ENCODE data around the gene ZC3H8.

Gene ZC3H8

DNA sequence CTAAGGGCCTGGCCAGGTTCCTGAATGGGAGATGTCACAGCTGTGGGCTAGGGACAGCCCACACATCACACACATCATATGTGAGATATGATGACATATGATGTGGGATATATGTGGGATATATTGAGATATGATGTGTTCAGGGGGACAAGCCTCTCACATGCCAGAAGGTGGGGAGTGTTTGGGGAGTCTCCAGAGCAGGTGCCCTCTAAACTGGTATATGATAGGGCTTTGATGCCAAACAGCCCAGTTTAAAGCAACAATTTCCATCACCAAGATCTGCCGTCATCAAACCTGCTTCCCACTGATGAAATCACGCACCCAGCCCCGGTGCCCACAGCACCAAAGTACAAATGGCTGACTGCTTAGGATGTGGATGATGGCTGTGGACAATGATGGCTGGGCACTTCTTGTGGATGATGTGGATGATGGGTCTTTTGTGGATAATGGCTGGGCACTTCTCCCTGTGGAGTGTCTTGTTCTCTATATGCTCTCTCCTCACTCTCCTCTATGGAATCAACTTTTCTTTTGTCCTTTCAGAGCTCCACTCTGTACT, 65.8 kb downstream of the ZC3H8 start:
- H2AFZ ChIP-seq (ENCODE audit: low read length), result no peak overlapping the region
- H3K9ac ChIP-seq (ENCODE audit: low read length), result no peak overlapping the region
- peaks cover 24% of the 10 kb centered on the region for H3K4me1 ChIP-seq (ENCODE audit: insufficient read depth, low read length, severe bottlenecking)
- no peaks in the 10 kb centered on the region for H3K9me2 ChIP-seq (ENCODE audit: low read depth, low read length)
- TF ChIP-seq, protein P1, sequence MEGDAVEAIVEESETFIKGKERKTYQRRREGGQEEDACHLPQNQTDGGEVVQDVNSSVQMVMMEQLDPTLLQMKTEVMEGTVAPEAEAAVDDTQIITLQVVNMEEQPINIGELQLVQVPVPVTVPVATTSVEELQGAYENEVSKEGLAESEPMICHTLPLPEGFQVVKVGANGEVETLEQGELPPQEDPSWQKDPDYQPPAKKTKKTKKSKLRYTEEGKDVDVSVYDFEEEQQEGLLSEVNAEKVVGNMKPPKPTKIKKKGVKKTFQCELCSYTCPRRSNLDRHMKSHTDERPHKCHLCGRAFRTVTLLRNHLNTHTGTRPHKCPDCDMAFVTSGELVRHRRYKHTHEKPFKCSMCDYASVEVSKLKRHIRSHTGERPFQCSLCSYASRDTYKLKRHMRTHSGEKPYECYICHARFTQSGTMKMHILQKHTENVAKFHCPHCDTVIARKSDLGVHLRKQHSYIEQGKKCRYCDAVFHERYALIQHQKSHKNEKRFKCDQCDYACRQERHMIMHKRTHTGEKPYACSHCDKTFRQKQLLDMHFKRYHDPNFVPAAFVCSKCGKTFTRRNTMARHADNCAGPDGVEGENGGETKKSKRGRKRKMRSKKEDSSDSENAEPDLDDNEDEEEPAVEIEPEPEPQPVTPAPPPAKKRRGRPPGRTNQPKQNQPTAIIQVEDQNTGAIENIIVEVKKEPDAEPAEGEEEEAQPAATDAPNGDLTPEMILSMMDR (IDR thresholded peaks at IDR 0.05; ENCODE audit: low read length), result no peak
- no peak for TF ChIP-seq EZH2 (IDR thresholded peaks at IDR 0.05; ENCODE audit: borderline replicate concordance, low read length)
- H3K27ac ChIP-seq (ENCODE audit: low read depth, low read length, poor library complexity, severe bottlenecking), result peak overlapping the region; percentile 50
- no peaks in the 10 kb centered on the region for H3K9me3 ChIP-seq (ENCODE audit: low read length)
- no peaks in the 10 kb centered on the region for H4K20me1 ChIP-seq (ENCODE audit: insufficient read depth, low read length)
- H3K27me3 ChIP-seq (ENCODE audit: insufficient read depth, low read length), result no peaks in the 10 kb centered on the region
- H3K4me3 ChIP-seq (ENCODE audit: low read depth, low read length, poor library complexity, severe bottlenecking), result no peak overlapping the region
- no peaks in the 10 kb centered on the region for H3K36me3 ChIP-seq (ENCODE audit: insufficient read depth, low read length)
- no peak overlapping the region for H3K4me2 ChIP-seq (ENCODE audit: low read length)
- no peaks in the 10 kb centered on the region for H3K79me2 ChIP-seq (ENCODE audit: insufficient read depth, low read length)
- H3F3A ChIP-seq (ENCODE audit: insufficient read depth, low read length), result 0 out of 2 replicates have a peak, but pooled peaks cover 5% of the 10 kb centered on the region

DNA sequence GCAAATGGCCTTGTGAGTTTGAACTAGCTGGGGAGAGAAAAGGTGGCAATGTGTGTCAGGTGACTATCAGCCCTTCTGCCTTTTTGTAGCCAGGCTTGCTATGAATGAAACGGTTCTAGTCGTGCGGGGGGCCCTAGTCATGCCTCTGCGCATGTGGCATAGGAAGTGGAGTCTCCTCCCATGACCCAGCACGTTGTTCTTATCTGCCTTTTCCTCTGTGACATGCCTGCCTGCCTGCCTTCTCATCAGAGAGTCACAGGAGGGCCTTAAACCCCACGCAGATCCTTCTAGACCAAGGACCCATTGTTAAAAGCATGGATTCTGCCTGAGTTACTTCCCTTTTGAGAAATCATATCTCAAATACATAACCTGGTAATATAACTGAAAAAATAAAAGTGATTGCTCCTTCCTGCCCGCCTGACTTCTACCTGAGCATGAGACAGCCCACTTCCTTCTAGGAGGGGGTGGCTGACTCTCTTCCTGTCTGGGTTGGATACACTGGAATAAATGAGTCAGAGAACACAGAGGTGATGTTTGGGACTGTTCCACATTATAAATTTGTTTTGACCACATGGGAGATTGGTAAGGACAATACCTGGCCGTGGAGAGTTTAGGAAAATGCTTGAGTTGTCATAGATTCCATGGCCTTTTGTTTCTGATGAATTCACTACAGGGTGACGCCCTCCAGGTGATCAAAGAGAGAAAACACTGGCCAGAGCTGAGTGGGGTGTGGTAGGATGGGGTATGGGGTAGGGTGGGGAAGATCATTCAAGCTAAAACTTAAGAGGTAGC, 66.8 kb downstream of the ZC3H8 start:
- H3F3A ChIP-seq (ENCODE audit: insufficient read depth, low read length), result 0 out of 2 replicates have a peak, but pooled peaks cover 5% of the 10 kb centered on the region
- no peak overlapping the region for H3K4me3 ChIP-seq (ENCODE audit: low read depth, low read length, poor library complexity, severe bottlenecking)
- H3K27me3 ChIP-seq (ENCODE audit: insufficient read depth, low read length), result no peaks in the 10 kb centered on the region
- H3K4me2 ChIP-seq (ENCODE audit: low read length), result peak overlapping the region; percentile 37
- TF ChIP-seq EZH2 (IDR thresholded peaks at IDR 0.05; ENCODE audit: borderline replicate concordance, low read length), result no peak
- TF ChIP-seq, protein P1 (IDR thresholded peaks at IDR 0.05; ENCODE audit: low read length), result no peak
- H3K9me3 ChIP-seq (ENCODE audit: low read length), result no peaks in the 10 kb centered on the region
- no peaks in the 10 kb centered on the region for H3K79me2 ChIP-seq (ENCODE audit: insufficient read depth, low read length)
- peak overlapping the region; percentile 50 for H3K27ac ChIP-seq (ENCODE audit: low read depth, low read length, poor library complexity, severe bottlenecking)
- H3K9me2 ChIP-seq (ENCODE audit: low read depth, low read length), result no peaks in the 10 kb centered on the region
- no peaks in the 10 kb centered on the region for H3K36me3 ChIP-seq (ENCODE audit: insufficient read depth, low read length)
- peak overlapping the region; percentile 8; the same call in 1 of the 2 replicates for H3K9ac ChIP-seq (ENCODE audit: low read length)
- H4K20me1 ChIP-seq (ENCODE audit: insufficient read depth, low read length), result no peaks in the 10 kb centered on the region
- peaks cover 27% of the 10 kb centered on the region for H3K4me1 ChIP-seq (ENCODE audit: insufficient read depth, low read length, severe bottlenecking)
- H2AFZ ChIP-seq (ENCODE audit: low read length), result peak overlapping the region; percentile 39

DNA sequence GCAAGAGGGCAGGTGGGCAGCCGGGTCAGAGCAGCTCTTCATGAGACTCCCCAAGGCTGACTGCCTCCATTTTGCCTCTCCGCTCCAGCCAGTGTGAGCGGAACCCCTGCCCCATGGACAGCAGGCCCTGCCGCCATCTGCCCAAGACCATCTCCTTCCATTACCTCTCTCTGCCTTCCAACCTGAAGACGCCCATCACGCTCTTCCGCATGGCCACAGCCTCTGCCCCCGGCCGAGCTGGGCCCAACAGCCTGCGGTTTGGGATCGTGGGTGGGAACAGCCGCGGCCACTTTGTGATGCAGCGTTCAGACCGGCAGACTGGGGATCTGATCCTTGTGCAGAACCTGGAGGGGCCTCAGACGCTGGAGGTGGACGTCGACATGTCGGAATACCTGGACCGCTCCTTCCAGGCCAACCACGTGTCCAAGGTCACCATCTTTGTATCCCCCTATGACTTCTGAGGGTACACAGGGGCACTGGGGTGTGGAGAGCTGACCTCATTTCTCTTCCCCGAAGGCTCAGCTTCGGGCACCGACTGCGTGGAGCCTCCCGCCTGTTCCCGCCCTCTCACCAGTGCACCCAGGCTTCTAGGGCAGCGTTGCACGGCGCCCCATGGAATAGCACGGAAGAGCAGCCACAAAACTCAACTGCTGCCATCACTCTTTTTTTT, 67.7 kb downstream of the ZC3H8 start:
- H4K20me1 ChIP-seq (ENCODE audit: insufficient read depth, low read length), result no peaks in the 10 kb centered on the region
- no peak overlapping the region for H3K9ac ChIP-seq (ENCODE audit: low read length)
- H2AFZ ChIP-seq (ENCODE audit: low read length), result peak overlapping the region; percentile 39; the same call in 1 of the 2 replicates
- H3K79me2 ChIP-seq (ENCODE audit: insufficient read depth, low read length), result no peaks in the 10 kb centered on the region
- H3K9me3 ChIP-seq (ENCODE audit: low read length), result no peaks in the 10 kb centered on the region
- no peak for TF ChIP-seq EZH2 (IDR thresholded peaks at IDR 0.05; ENCODE audit: borderline replicate concordance, low read length)
- TF ChIP-seq, protein P1 (IDR thresholded peaks at IDR 0.05; ENCODE audit: low read length), result no peak
- peaks cover 35% of the 10 kb centered on the region for H3K4me1 ChIP-seq (ENCODE audit: insufficient read depth, low read length, severe bottlenecking)
- H3K4me2 ChIP-seq (ENCODE audit: low read length), result peak overlapping the region; percentile 37; the same call in 1 of the 2 replicates
- no peaks in the 10 kb centered on the region for H3K9me2 ChIP-seq (ENCODE audit: low read depth, low read length)
- no peak overlapping the region for H3K4me3 ChIP-seq (ENCODE audit: low read depth, low read length, poor library complexity, severe bottlenecking)
- no peaks in the 10 kb centered on the region for H3K27me3 ChIP-seq (ENCODE audit: insufficient read depth, low read length)
- 0 out of 2 replicates have a peak, but pooled peaks cover 5% of the 10 kb centered on the region for H3F3A ChIP-seq (ENCODE audit: insufficient read depth, low read length)
- peak overlapping the region; percentile 50 for H3K27ac ChIP-seq (ENCODE audit: low read depth, low read length, poor library complexity, severe bottlenecking)
- H3K36me3 ChIP-seq (ENCODE audit: insufficient read depth, low read length), result no peaks in the 10 kb centered on the region
